Parathyroid adenoma (tissue), 2 donors: ENCODE results near the gene UROD.

Experiments used
- H2AFZ ChIP-seq: fragments of 300-600 bp; sonication (generic); one replicate; pipeline ENCODE4 v1.7.0; 2017; ENCODE audit warnings: antibody characterized with exemption, mild to moderate bottlenecking
- H3K27ac ChIP-seq: fragments of 300-600 bp; sonication (generic); one replicate; pipeline ENCODE4 v1.7.0; 2017
- H3K27me3 ChIP-seq: fragments of 300-600 bp; sonication (generic); one replicate; pipeline ENCODE4 v1.7.0; 2017; ENCODE audit warnings: low read length; ENCODE audit not compliant: control insufficient read depth, insufficient read depth
- H3K36me3 ChIP-seq: fragments of 300-600 bp; sonication (generic); one replicate; pipeline ENCODE4 v1.7.0; 2017; ENCODE audit warnings: low read length; ENCODE audit not compliant: control insufficient read depth, insufficient read depth
- H3K4me1 ChIP-seq: fragments of 300-600 bp; sonication (generic); one replicate; pipeline ENCODE4 v1.7.0; 2017; ENCODE audit warnings: control low read depth
- H3K4me2 ChIP-seq: fragments of 300-600 bp; sonication (generic); one replicate; pipeline ENCODE4 v1.7.0; 2017; ENCODE audit warnings: low read length
- H3K4me3 ChIP-seq: fragments of 300-600 bp; sonication (generic); one replicate; pipeline ENCODE4 v1.7.0; 2017; ENCODE audit warnings: low read depth, low read length
- H3K79me2 ChIP-seq: fragments of 300-600 bp; sonication (generic); one replicate; pipeline ENCODE4 v1.7.0; 2017; ENCODE audit warnings: control low read depth
- H3K9ac ChIP-seq: fragments of 300-600 bp; sonication (generic); one replicate; pipeline ENCODE4 v1.7.0; 2017; ENCODE audit warnings: mild to moderate bottlenecking
- H3K9me3 ChIP-seq: fragments of 300-600 bp; sonication (generic); one replicate; pipeline ENCODE4 v1.7.0; 2017; ENCODE audit warnings: low read length; ENCODE audit not compliant: control insufficient read depth
- CTCF ChIP-seq: fragments of 300-600 bp; sonication (generic); IDR thresholded peaks from one replicate; pipeline ENCODE4 v1.7.0; 2017; ENCODE audit warnings: antibody characterized with exemption, mild to moderate bottlenecking
- donor health status: primary hyperparathyroidism.

UROD gene

GRCh38 chr1:45032837-45033236 is 20.8 kb downstream of the UROD start:
- TF ChIP-seq CTCF = no peak
- H3K9me3 ChIP-seq = no peaks in the 10 kb centered on the region

DNA sequence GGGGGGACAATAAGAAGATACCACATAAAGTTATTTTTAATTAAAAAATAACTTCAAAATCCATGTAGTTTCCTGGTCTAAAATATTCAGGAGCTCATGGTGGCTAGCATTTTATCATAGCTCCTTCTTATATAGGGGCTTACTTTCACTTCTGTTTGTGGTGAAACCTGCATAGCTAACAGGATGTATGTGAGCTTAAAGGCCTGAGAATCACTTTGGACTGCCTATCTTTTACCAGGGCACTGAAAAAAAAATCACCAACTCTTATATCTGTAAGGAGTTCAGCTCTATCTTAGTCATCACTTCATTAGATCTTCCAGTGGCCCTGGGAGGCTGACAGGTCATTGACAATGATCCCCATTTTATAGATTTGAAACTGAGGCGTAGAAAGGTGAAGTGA is 21.3 kb downstream of the UROD start:
- no peaks in the 10 kb centered on the region for H3K27me3 ChIP-seq
- peaks cover 3% of the 10 kb centered on the region for H3K4me1 ChIP-seq
- no peak overlapping the region for H3K4me3 ChIP-seq
- H3K9ac ChIP-seq = no peak overlapping the region
- no peak overlapping the region for H3K27ac ChIP-seq
- H3K36me3 ChIP-seq = no peaks in the 10 kb centered on the region
- H3K79me2 ChIP-seq = no peaks in the 10 kb centered on the region
- peak overlapping the region; percentile 37 for H3K4me2 ChIP-seq
- H3K9me3 ChIP-seq = no peaks in the 10 kb centered on the region
- no peak for TF ChIP-seq CTCF
- no peak overlapping the region for H2AFZ ChIP-seq

More at GRCh38 chr1:45032837-45033236, 20.8 kb downstream of the UROD start:
- H3K79me2 ChIP-seq = no peaks in the 10 kb centered on the region
- H3K9ac ChIP-seq = no peak overlapping the region
- peaks cover 3% of the 10 kb centered on the region for H3K4me1 ChIP-seq
- H3K36me3 ChIP-seq = no peaks in the 10 kb centered on the region
- H2AFZ ChIP-seq = no peak overlapping the region
- no peak overlapping the region for H3K27ac ChIP-seq
- H3K4me3 ChIP-seq = no peak overlapping the region
- no peaks in the 10 kb centered on the region for H3K27me3 ChIP-seq
- H3K4me2 ChIP-seq = peak overlapping the region; percentile 37

DNA sequence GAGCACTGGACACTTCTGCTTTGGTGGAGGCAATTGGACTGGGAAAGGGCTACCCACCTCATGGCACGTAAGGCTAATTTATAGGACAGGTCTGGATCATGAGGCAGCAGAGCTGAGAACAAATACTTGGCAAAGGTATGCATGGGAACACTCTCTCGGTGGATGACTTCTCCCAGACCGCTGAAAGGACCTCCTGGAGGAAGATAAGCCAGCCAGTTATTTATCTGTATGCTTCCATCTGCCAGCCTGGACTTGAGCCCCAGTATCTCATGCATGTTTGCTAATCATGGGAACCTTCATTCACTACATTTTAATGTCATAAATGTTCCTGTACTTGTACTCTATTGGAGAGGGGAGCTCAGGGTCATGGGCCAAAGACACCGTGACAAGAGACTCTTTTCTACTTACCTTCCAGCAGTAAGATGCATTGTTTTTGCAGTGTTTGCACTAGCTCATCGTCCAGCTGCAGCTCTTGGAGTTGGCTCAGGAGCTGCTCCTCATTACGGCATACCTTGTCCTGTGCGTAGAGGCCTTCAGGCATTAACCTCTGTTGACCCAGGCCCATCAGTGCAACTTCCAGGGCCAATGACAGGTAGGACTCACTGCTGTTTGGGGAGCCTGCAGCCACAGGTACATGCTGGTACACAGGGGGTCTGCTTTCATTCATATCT is 23.7 kb downstream of the UROD start:
- no peak for TF ChIP-seq CTCF
- Histone ChIP-seq H3K9me3 (no peaks in the 10 kb centered on the region), H3K27ac (no peak overlapping the region), H3K27me3 (no peaks in the 10 kb centered on the region), H3K36me3 (no peaks in the 10 kb centered on the region), H3K4me3 (no peak overlapping the region), H2AFZ (no peak overlapping the region), H3K79me2 (no peaks in the 10 kb centered on the region), H3K4me2 (no peak overlapping the region), H3K9ac (no peak overlapping the region), H3K4me1 (peaks cover 3% of the 10 kb centered on the region)

- Histone ChIP-seq H3K79me2 (no peaks in the 10 kb centered on the region), H3K9ac (no peak overlapping the region), H3K27me3 (no peaks in the 10 kb centered on the region), H3K27ac (no peak overlapping the region), H2AFZ (no peak overlapping the region), H3K4me3 (no peak overlapping the region), H3K36me3 (no peaks in the 10 kb centered on the region), H3K4me1 (peaks cover 3% of the 10 kb centered on the region), H3K4me2 (no peak overlapping the region), H3K9me3 (no peaks in the 10 kb centered on the region)
- no peak for TF ChIP-seq CTCF
Measured at GRCh38 chr1:45037456-45037855, 25.4 kb downstream of the UROD start.

GRCh38 chr1:45038240-45038639 is 26.2 kb downstream of the UROD start:
- no peaks in the 10 kb centered on the region for H3K27me3 ChIP-seq
- TF ChIP-seq CTCF = no peak
- H3K9ac ChIP-seq = no peak overlapping the region
- no peak overlapping the region for H2AFZ ChIP-seq
- no peaks in the 10 kb centered on the region for H3K36me3 ChIP-seq
- peaks cover 3% of the 10 kb centered on the region for H3K4me1 ChIP-seq
- H3K27ac ChIP-seq = no peak overlapping the region
- no peak overlapping the region for H3K4me3 ChIP-seq
- no peaks in the 10 kb centered on the region for H3K9me3 ChIP-seq
- H3K79me2 ChIP-seq = no peaks in the 10 kb centered on the region
- no peak overlapping the region for H3K4me2 ChIP-seq
